GM21381 (cell line): ENCODE data around the gene GLUL.
"Not testable (repeated sequence)": the region's sequence is repeated elsewhere in the genome, so short reads cannot be mapped to it uniquely, and the experiment has no call there.

Experiments
- ATAC-seq: cut with Tn5 transposase; IDR thresholded peaks from one replicate; pipeline ENCODE4 v1.9.1; 2021; ENCODE audit warnings: mild to moderate bottlenecking, moderate library complexity; ENCODE audit not compliant: unreplicated experiment

The GLUL gene

GRCh38 chr1:182370532-182370931 lies 21.1 kb downstream of the GLUL start:
- no peak for ATAC-seq

GRCh38 chr1:182368903-182369302 lies 22.7 kb downstream of the GLUL start:
- no peak for ATAC-seq

GRCh38 chr1:182368358-182368757 lies 23.2 kb downstream of the GLUL start:
- ATAC-seq, result no peak

GRCh38 chr1:182367926-182368325 lies 23.7 kb downstream of the GLUL start:
- ATAC-seq, result no peak

- ATAC-seq, result no peak
Measured at GRCh38 chr1:182366596-182366995, 25.0 kb downstream of the GLUL start.

- no peak for ATAC-seq
Measured at GRCh38 chr1:182359645-182360044, 31.9 kb downstream of the GLUL start.

- ATAC-seq, result no peak
Measured at GRCh38 chr1:182357913-182358312, 33.7 kb downstream of the GLUL start.

GRCh38 chr1:182357171-182357570 lies 34.4 kb downstream of the GLUL start:
- ATAC-seq, result no peak

GRCh38 chr1:182355723-182356098 lies 35.9 kb downstream of the GLUL start:
- no peak for ATAC-seq

GRCh38 chr1:182351790-182352364 lies 39.7 kb downstream of the GLUL start:
- ATAC-seq, result no peak

GRCh38 chr1:182350839-182351238 lies 40.8 kb downstream of the GLUL start:
- no peak for ATAC-seq

GRCh38 chr1:182348961-182349747 lies 42.4 kb downstream of the GLUL start:
- no peak for ATAC-seq

- ATAC-seq, result no peak
Measured at GRCh38 chr1:182347019-182347418, 44.6 kb downstream of the GLUL start.

- ATAC-seq, result no peak
Measured at GRCh38 chr1:182340233-182341058, 51.1 kb downstream of the GLUL start.

GRCh38 chr1:182339684-182340083 lies 51.9 kb downstream of the GLUL start:
- no peak for ATAC-seq

GRCh38 chr1:182338806-182339370 lies 52.7 kb downstream of the GLUL start:
- no peak for ATAC-seq

- no peak for ATAC-seq
Measured at GRCh38 chr1:182337736-182338571, 53.6 kb downstream of the GLUL start.

GRCh38 chr1:182335771-182336566 lies 55.6 kb downstream of the GLUL start:
- no peak for ATAC-seq

- not testable (repeated sequence) for ATAC-seq
Measured at GRCh38 chr1:182333071-182333571, 58.5 kb downstream of the GLUL start.
